Trophoblast cell (in vitro differentiated cells and primary cell): Measurements from ENCODE around the gene SRPK2.

Source experiments
- DNase-seq, 2 donors: peaks; one replicate each; pipeline ENCODE4 v3.0.0-alpha.2; 2016
- H2AFZ ChIP-seq: 2 replicates; pipeline ENCODE4 v1.6.1; 2013; ENCODE audit warnings: low read length, moderate library complexity, mild to moderate bottlenecking; ENCODE audit not compliant: insufficient read depth, poor library complexity
- H2AK5ac ChIP-seq: 2 replicates; pipeline ENCODE4 v1.6.1; 2013; ENCODE audit warnings: mild to moderate bottlenecking, low read length
- H2BK120ac ChIP-seq: 2 replicates; pipeline ENCODE4 v1.6.1; 2013; ENCODE audit warnings: low read length, mild to moderate bottlenecking, moderate library complexity; ENCODE audit not compliant: insufficient read depth, poor library complexity
- H2BK12ac ChIP-seq: 2 replicates; pipeline ENCODE4 v1.6.1; 2013; ENCODE audit warnings: mild to moderate bottlenecking, low read length, moderate library complexity
- H2BK5ac ChIP-seq: 2 replicates; pipeline ENCODE4 v1.6.1; 2013; ENCODE audit warnings: low read length, low read depth, moderate library complexity, mild to moderate bottlenecking; ENCODE audit not compliant: poor library complexity
- H3K14ac ChIP-seq: 2 replicates; pipeline ENCODE4 v1.6.1; 2013; ENCODE audit warnings: mild to moderate bottlenecking, low read length
- H3K18ac ChIP-seq: 2 replicates; pipeline ENCODE4 v1.6.1; 2013; ENCODE audit warnings: mild to moderate bottlenecking, low read length
- H3K23ac ChIP-seq: 2 replicates; pipeline ENCODE4 v1.6.1; 2013; ENCODE audit warnings: low read length
- H3K27ac ChIP-seq: 2 replicates; pipeline ENCODE4 v1.5.1; 2013; ENCODE audit warnings: low read depth, mild to moderate bottlenecking, inconsistent platforms, low read length, moderate library complexity
- H3K27me3 ChIP-seq: 2 replicates; pipeline ENCODE4 v1.6.1; 2013; ENCODE audit warnings: inconsistent platforms, mild to moderate bottlenecking, low read length, moderate library complexity; ENCODE audit not compliant: insufficient read depth
- H3K36me3 ChIP-seq, 2 experiments: 1 replicate in 1 of 2; 2 replicates in 1 of 2; pipeline ENCODE4 v1.6.1; 2013; ENCODE audit warnings: low read length in 2 of 2, mild to moderate bottlenecking in 2 of 2, moderate library complexity in 1 of 2; ENCODE audit not compliant: insufficient read depth in 2 of 2, control insufficient read depth in 1 of 2
- H3K4ac ChIP-seq: 2 replicates; pipeline ENCODE4 v1.6.1; 2013; ENCODE audit warnings: low read depth, mild to moderate bottlenecking, low read length, moderate library complexity
- H3K4me1 ChIP-seq, 2 experiments: 1 replicate in 1 of 2; 2 replicates in 1 of 2; pipeline ENCODE4 v1.6.1; 2013; ENCODE audit warnings: low read length in 2 of 2, mild to moderate bottlenecking in 2 of 2, moderate library complexity in 1 of 2; ENCODE audit not compliant: insufficient read depth in 2 of 2, control insufficient read depth in 1 of 2
- H3K4me2 ChIP-seq: 2 replicates; pipeline ENCODE4 v1.6.1; 2013; ENCODE audit warnings: inconsistent platforms, mild to moderate bottlenecking, low read length, moderate library complexity
- H3K4me3 ChIP-seq: 2 replicates; pipeline ENCODE4 v1.5.1; 2013; ENCODE audit warnings: mild to moderate bottlenecking, low read depth, low read length, inconsistent platforms
- H3K79me1 ChIP-seq: one replicate; pipeline ENCODE4 v1.6.1; 2013; ENCODE audit warnings: low read length
- H3K79me2 ChIP-seq: 2 replicates; pipeline ENCODE4 v1.6.1; 2013; ENCODE audit warnings: low read length, mild to moderate bottlenecking; ENCODE audit not compliant: control insufficient read depth, insufficient read depth, poor library complexity
- H3K9ac ChIP-seq: 2 replicates; pipeline ENCODE4 v1.6.1; 2013; ENCODE audit warnings: mild to moderate bottlenecking, low read length
- H3K9me3 ChIP-seq: 2 replicates; pipeline ENCODE4 v1.6.1; 2013; ENCODE audit warnings: low read depth, mild to moderate bottlenecking, control low read depth, inconsistent platforms, low read length; ENCODE audit not compliant: insufficient read depth
- H4K12ac ChIP-seq: 2 replicates; pipeline ENCODE4 v1.6.1; 2013; ENCODE audit warnings: low read depth, mild to moderate bottlenecking, low read length, moderate library complexity
- H4K8ac ChIP-seq: 2 replicates; pipeline ENCODE4 v1.6.1; 2013; ENCODE audit warnings: low read depth, mild to moderate bottlenecking, low read length, moderate library complexity
- H4K91ac ChIP-seq: one replicate; pipeline ENCODE4 v1.6.1; 2013; ENCODE audit warnings: low read depth, mild to moderate bottlenecking, low read length, moderate library complexity
- WGBS: extraction: QIAGEN DNeasy Blood & Tissue Kit; methylation state at CpG from one replicate; pipeline ENCODE4 v1.1.7; 2013; ENCODE audit warnings: missing lambda C conversion rate; ENCODE audit not compliant: insufficient read length, insufficient coverage; ENCODE audit errors: extremely low coverage; 5-methylcytosine and 5-hydroxymethylcytosine counted together

Gene SRPK2

DNA sequence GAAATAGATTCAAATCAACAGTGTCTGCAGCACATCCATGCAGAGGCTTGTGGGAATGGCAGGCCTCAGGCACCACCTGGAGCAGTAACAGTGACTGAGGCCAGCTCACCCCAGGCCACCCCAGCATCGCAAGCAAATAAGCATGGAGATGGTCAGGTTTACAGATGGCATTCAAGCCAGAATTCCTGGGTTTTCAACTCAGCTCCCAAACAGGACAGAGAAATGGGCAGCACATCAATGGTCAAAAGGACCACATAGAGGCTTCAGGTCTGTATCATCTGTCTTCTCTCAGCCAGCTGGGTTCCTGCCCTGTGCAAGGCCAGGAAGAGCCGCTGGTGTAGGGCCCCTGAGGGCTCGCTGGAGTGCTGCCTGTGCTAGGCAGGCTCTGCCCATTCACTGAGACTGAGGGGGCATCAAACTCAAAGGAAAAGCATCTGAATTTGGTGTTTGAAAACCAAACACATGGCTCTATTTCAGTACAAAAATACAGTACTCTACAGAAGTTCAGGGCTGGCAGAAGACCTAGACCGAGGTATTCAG, 262.2 kb downstream of the SRPK2 start:
- Histone ChIP-seq H2BK120ac (no peak overlapping the region), H3K4me1 (no peaks in the 10 kb centered on the region), H4K8ac (no peak overlapping the region), H3K36me3 (peaks cover 5% of the 10 kb centered on the region in 2 experiments), H3K27ac (no peak overlapping the region), H2BK5ac (no peak overlapping the region), H3K4ac (no peak overlapping the region), H3K27me3 (no peaks in the 10 kb centered on the region), H2BK12ac (no peak overlapping the region), H3K9me3 (peaks cover 2% of the 10 kb centered on the region), H2AK5ac (no peak overlapping the region), H3K9ac (no peak overlapping the region), H4K12ac (no peak overlapping the region), H3K18ac (no peak overlapping the region), H2AFZ (no peak overlapping the region), H3K79me2 (no peaks in the 10 kb centered on the region), H3K4me3 (no peak overlapping the region), H3K23ac (no peak overlapping the region), H3K4me2 (no peak overlapping the region), H3K14ac (no peak overlapping the region), H3K79me1 (no peaks in the 10 kb centered on the region), H4K91ac (no peak overlapping the region)
- WGBS, result no CpG with 5 or more reads among the region's 4 CpGs
- DNase-seq, result no peak

DNA sequence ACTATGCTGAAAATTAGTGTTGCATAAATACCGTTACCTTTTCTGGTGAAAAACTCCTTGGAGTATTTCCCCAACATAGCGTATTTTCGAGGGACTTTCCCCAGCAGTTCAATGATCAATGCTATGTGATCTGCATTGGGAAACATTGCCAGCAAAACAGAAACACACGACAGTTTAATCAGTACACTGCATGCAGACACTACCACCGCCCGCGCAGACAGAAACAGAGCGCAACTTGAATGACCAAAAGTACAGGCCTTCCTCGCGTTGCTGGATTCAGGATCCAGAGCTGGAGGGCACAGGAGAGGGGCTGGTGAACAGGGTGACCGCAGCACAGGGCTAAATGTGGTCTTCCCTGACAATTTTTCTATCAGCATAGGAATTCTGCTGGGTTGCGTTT, 263.0 kb downstream of the SRPK2 start:
- Histone ChIP-seq H3K4me1 (no peaks in the 10 kb centered on the region), H3K9me3 (peaks cover 2% of the 10 kb centered on the region), H3K79me2 (no peaks in the 10 kb centered on the region), H3K27me3 (no peaks in the 10 kb centered on the region), H3K18ac (no peak overlapping the region), H2AFZ (no peak overlapping the region), H3K9ac (no peak overlapping the region), H3K14ac (no peak overlapping the region), H3K79me1 (no peaks in the 10 kb centered on the region), H2BK12ac (no peak overlapping the region), H2AK5ac (no peak overlapping the region), H4K12ac (no peak overlapping the region), H4K91ac (no peak overlapping the region), H3K27ac (no peak overlapping the region), H3K4me2 (no peak overlapping the region), H3K4ac (no peak overlapping the region), H4K8ac (no peak overlapping the region), H2BK5ac (no peak overlapping the region), H2BK120ac (no peak overlapping the region), H3K36me3 (peaks cover 5% of the 10 kb centered on the region in 2 experiments), H3K23ac (no peak overlapping the region), H3K4me3 (no peak overlapping the region)
- no CpG with 5 or more reads among the region's 12 CpGs for WGBS
- no peak for DNase-seq

DNA sequence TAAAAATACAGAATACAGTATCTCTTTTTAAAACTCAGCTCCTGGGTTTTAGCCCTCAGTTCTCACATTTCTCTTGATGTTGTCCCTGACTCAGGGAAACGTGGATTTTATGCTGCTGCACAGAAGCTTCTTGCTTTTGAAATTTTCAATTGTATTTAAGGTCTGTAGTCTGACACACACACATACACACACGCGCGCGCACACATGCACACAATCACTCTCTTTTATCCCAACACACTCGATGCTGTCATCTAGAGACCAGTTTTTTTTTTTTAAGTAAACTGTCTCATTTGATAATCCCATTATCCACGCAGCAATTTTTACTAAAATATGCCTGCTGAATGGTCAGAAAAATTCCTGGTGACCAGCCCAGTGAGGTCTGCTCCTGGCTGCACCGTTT, 266.1 kb downstream of the SRPK2 start:
- Histone ChIP-seq H2BK12ac (no peak overlapping the region), H3K27me3 (no peaks in the 10 kb centered on the region), H2AFZ (no peak overlapping the region), H3K9ac (no peak overlapping the region), H2AK5ac (no peak overlapping the region), H2BK5ac (no peak overlapping the region), H4K91ac (no peak overlapping the region), H3K4me2 (no peak overlapping the region), H3K36me3 (peaks cover 6 to 7% of the 10 kb centered on the region in 2 experiments), H3K23ac (no peak overlapping the region), H3K14ac (no peak overlapping the region), H2BK120ac (no peak overlapping the region), H3K79me1 (no peaks in the 10 kb centered on the region), H3K4me3 (no peak overlapping the region), H3K27ac (no peak overlapping the region), H3K79me2 (no peaks in the 10 kb centered on the region), H3K18ac (no peak overlapping the region), H4K12ac (no peak overlapping the region), H3K9me3 (peaks cover 2% of the 10 kb centered on the region), H3K4ac (no peak overlapping the region), H3K4me1 (no peaks in the 10 kb centered on the region), H4K8ac (no peak overlapping the region)
- no peak for DNase-seq
- no CpG with 5 or more reads among the region's 8 CpGs for WGBS

DNA sequence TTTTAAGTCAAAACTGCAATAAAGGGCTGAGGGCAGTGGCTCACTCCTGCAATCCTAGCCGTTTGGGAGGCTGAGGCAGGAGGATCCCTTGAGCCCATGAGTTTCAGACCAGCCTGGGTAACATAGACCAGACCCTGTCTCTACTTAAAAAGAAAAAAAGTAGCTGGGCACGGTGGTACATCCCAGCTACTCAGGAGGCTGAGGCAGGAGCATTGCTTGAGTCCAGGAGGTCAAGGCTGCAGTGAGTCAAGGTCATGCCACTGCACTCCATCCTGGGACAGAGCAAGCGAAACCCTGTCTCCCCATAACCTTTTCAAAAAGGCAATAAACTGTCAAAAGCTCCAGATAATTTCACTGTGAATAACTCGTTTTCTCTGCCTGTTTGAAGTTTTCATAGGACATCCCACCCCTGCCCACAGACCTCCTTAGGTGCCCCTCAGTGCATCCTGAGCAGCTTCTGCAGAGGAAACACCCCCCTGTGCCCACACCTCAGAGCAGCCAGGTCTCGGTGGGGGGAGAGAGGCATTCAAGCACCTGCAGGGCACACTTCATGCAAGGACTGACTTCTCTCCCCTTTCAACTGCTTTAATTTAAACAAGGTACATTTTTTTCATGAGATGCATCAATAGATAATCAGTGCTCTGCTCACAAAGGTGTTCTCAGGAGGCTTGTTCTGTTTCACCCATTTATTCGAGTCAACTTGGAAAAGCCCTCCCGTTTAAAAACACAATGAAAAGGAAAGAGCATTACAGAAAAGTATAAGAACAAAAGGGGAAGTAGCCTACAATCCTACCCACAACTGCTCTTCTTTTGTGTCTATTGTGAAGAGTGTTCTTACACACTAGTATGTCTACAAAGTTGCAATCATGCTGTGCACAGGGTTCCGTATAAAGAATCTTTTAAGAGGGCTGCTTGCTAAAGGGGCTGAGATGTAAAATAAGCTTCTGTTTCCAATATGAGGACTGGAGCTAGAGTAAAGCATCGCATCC, 269.8 kb downstream of the SRPK2 start:
- Histone ChIP-seq H3K27me3 (no peaks in the 10 kb centered on the region), H2BK12ac (no peak overlapping the region), H3K36me3 (peaks cover 3 to 4% of the 10 kb centered on the region in 2 experiments), H4K12ac (no peak overlapping the region), H3K79me1 (no peaks in the 10 kb centered on the region), H3K4ac (no peak overlapping the region), H2AK5ac (no peak overlapping the region), H3K23ac (no peak overlapping the region), H3K18ac (no peak overlapping the region), H3K4me2 (no peak overlapping the region), H3K9ac (no peak overlapping the region), H2BK5ac (no peak overlapping the region), H3K4me3 (no peak overlapping the region), H2BK120ac (no peak overlapping the region), H3K4me1 (no peaks in the 10 kb centered on the region), H3K14ac (no peak overlapping the region), H3K9me3 (no peaks in the 10 kb centered on the region), H2AFZ (no peak overlapping the region), H3K27ac (no peak overlapping the region), H4K91ac (no peak overlapping the region), H4K8ac (no peak overlapping the region), H3K79me2 (no peaks in the 10 kb centered on the region)
- WGBS, result no CpG with 5 or more reads among the region's 9 CpGs
- DNase-seq, result no peak
